AG09319 (cell line): ENCODE data around the gene CLTB.

Experiments
- DNase-seq: peaks from one replicate; pipeline ENCODE4 v3.0.0-alpha.2; 2010; ENCODE audit warnings: low read depth; ENCODE audit errors: extremely low read depth
- CTCF ChIP-seq: IDR thresholded peaks from 2 replicates; pipeline ENCODE4 v1.5.1; 2011; ENCODE audit warnings: low read depth, mild to moderate bottlenecking, inconsistent platforms, low read length, moderate library complexity

Gene CLTB

DNA sequence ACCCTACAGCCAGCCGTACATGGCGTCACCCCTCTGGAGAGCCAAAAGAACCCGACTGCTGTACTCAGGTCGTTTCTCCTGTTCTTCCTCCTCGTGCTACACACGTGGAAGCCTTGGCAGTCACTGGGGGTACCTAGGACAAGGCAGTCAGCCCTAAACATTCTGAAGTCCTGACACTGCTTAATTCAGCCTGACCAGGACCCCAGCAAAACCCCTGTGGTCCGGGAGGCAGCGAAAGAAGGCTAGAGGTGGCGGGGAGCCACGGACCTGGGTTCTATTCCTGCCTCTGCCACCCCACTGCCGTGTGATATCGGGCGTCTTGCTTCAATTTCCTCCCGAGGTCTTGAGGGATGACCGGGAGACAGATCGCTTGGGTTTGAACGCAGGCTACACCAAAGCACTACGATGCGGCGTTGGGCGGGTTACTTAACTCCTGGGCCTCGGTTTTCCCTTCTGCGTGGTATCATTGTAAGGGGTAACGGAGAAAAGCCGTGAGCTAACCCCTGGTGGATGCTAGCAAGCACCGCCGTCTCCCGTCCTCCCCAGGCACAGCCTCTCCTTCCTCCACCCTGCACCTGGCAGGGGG is 51.5 kb downstream of the CLTB start:
- DNase-seq = no peak

GRCh38 chr5:176362233-176362490 is 54.2 kb downstream of the CLTB start:
- no peak for TF ChIP-seq CTCF
- no peak for DNase-seq

More for the DNA sequence above, 51.5 kb downstream of the CLTB start:
- no peak for TF ChIP-seq CTCF

DNA sequence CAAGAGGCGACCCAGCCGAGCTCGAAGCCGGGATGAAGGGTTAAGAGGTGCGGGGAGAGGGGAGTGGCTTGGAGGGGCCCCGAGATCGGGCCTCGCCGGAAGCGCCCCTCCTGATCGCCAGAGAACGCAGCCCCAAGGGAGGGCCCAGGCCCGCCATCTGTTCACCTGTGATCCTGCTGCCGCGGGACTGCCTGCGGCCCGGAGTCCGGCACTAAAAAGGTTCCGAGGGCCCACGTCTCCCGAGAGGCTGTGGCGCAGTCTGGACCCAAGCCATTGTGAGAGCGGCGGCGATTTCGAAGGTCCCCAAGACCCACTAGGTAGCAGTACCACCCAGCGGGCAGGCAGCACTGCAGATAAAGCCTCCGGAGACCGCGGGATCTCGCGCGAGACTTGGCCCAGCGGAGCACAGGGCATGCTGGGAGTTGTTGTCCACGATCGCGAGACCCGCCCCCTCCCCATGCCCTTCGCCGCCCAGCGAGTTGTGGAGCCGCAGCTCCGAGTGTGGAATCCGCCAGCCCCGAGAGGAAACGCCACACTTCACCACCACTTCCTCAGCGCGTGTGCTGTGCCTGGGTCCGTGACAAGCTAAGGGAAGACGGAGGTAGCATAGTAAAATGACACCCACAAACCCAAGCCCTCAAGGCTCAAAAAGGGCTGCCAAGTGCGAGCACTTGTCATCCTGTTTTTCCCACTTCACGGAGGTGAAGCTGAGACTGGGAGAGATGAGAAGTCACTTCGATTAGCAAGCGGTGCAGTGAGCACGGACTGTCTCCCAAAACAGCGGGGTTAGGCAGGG is 54.7 kb downstream of the CLTB start, which contains the start of gene KIAA1191:
KIAA1191 (minus strand) TSS at position 328 of the 796 bp plus-strand sequence. CDS start 2,256 bp downstream, outside the sequence.
- peak; percentile 70 for DNase-seq
- peak; percentile 22 for TF ChIP-seq CTCF

GRCh38 chr5:176360894-176361436 is 55.4 kb downstream of the CLTB start:
- TF ChIP-seq CTCF = no peak
- DNase-seq = no peak

- no peak for DNase-seq
These were observed 56.7 kb downstream of the CLTB start for GRCh38 chr5:176359658-176360057.

DNA sequence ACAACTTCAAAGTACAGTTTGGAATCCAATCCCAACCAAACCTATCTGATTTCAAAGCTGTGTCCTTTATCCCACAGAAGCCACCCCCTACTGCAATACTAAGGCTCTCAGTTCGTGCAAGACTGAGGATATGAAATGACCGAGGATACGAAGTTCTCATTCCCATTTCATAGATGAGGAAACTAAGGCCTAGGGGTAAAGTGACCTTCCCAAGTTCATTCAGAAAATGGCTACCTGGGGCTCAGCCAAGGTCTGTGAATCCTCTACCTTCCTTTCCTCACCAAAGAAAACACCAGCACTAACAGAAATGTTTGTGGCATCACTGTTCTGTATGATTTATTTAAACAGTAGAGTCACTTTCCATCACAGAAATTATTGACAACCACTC is 60.2 kb downstream of the CLTB start:
- TF ChIP-seq CTCF = no peak
- no peak for DNase-seq

More at GRCh38 chr5:176359658-176360057, 56.7 kb downstream of the CLTB start:
- no peak for TF ChIP-seq CTCF
